Spinal cord (tissue), 10 donors: Measurements from ENCODE around the gene PHF12. TPM values are rescaled to one million over a fixed set of nuclear protein-coding genes. Genes with fewer than 3 reads are reported as not detected.

Source experiments
- DNase-seq, 6 donors: peaks; one replicate each; pipeline versions ENCODE4 v3.0.0 to v3.0.0-alpha.2; 2013 to 2015; ENCODE audit warnings: low spot score in 6 of 6, low read depth in 4 of 6
- H3K27ac ChIP-seq: one replicate; pipeline ENCODE4 v1.5.1; 2013; ENCODE audit warnings: low read depth, low read length, control low read depth
- H3K27me3 ChIP-seq: one replicate; pipeline ENCODE4 v1.6.1; 2013; ENCODE audit warnings: low read length; ENCODE audit not compliant: control insufficient read depth, insufficient read depth
- H3K36me3 ChIP-seq: one replicate; pipeline ENCODE4 v1.6.1; 2013; ENCODE audit warnings: low read length; ENCODE audit not compliant: control insufficient read depth, insufficient read depth
- H3K4me1 ChIP-seq: one replicate; pipeline ENCODE4 v1.6.1; 2013; ENCODE audit warnings: low read length; ENCODE audit not compliant: control insufficient read depth, insufficient read depth
- H3K4me3 ChIP-seq: one replicate; pipeline ENCODE4 v1.5.1; 2013; ENCODE audit warnings: low read depth, low read length, control low read depth
- H3K9me3 ChIP-seq: one replicate; pipeline ENCODE4 v1.6.1; 2013; ENCODE audit warnings: low read length; ENCODE audit not compliant: control insufficient read depth, insufficient read depth
- WGBS: methylation state at CpG from one replicate; pipeline ENCODE4 v1.1.5; 2013; ENCODE audit warnings: missing lambda C conversion rate; ENCODE audit not compliant: insufficient coverage; 5-methylcytosine and 5-hydroxymethylcytosine counted together
- polyA plus RNA-seq, 2 donors: library from polyadenylated mRNA; unstranded; fragments of 120-200 nt; gene quantifications; one replicate each; pipeline ENCODE4 v1.2.1, GENCODE V29; 2013; ENCODE audit not compliant: insufficient read length in 2 of 2
- total RNA-seq, 2 donors: library from RNA; depleted of rRNA in 1 of 2; stranded (reverse); fragments of 120-200 nt in 1 of 2; fragments of >200 nt in 1 of 2; gene quantifications; one replicate each; pipeline versions ENCODE4 v1.2.3 to v1.2.4, GENCODE V29; 2013 to 2014
- donor health status: healthy.

PHF12 gene
- total and polyA plus RNA-seq, 4 donors: 21.3 to 56.0 (median 38.0) TPM

DNA sequence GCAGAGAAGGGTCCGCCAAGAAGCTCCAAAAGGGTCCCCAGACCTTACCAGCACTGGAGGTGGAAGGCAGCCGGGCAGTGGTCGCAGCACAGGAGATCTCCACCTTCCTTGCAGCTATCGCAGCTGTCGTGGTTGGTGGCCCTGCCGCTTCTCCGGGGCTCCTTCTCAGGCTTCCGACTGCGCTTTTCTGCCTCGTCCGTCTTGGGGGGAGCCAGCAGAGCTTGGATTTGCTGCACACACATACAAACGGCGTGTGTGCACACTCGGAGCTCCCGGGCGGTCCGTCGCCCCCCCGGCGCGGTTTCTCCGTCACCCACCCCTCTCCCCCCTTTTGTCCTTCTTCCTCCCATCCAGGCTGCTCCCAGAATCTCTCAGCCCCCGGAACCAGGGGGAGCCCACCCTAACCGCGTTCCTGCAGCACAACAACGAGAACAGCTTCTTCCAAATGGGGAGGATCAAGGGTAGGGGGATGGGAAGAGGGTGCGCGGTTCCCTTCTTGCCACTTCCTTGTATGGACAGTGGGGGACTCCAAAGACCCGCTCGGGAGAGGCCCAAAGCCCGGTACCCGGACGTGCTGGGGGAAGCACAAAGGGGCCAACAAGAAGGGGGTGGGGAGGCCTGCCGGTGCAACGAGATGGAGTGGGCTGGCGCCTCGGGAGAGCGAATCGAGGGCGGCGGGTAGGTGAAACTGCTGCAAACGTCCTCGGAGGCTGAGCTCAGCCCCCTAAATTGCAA, 1.1 kb downstream of the PHF12 start:
- peaks cover 15% of the 10 kb centered on the region for H3K36me3 ChIP-seq
- no peaks in the 10 kb centered on the region for H3K27me3 ChIP-seq
- H3K9me3 ChIP-seq: no peaks in the 10 kb centered on the region
- peak overlapping the region; percentile 97 for H3K27ac ChIP-seq
- peak in 2 of 6 donors; percentile 81 to 85 for DNase-seq
- peak overlapping the region; percentile 91 for H3K4me3 ChIP-seq
- WGBS: under 1% methylated on average over 37 of the region's 43 CpGs
- H3K4me1 ChIP-seq: peaks cover 51% of the 10 kb centered on the region

DNA sequence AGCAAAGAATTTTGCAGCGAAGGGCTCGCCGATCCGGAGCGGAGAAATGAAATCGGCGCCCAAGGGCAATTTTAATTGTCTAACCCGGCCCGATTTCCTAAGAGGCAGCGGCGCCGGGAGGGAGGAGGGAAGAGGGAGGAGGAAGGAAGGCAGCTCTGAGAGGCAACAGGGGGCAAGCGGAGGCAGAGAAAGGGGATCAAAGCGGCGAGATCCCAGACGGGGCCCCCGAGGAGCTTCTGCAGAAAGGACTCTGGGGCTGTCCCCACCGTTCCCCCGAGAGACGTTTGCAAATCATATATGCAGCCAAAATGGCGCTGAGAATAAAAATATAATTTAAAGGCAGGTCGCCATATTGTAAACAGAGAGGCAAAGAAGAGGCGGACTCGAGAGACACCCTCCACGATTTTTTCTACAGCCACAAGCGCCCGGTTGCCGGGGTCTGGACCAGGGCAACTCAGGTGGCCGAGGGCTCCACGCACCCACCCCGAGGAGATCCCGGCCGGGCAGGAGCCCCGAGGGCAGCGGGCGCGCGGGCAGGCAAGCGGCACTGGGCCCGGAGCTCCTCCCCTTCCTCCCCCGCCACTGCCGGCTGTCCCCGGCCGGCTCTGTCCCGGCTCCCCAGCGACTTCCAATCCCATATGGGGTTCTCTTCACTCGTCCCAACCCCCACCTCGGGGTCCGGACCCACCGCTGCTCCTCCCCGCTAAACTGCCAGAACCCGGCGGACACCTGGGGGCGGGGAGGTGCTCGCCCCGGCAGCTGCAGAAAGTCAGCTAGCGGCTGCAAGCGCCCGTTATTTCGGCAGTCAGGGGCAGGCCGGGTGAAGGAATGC, 1.9 kb downstream of the PHF12 start:
- no peaks in the 10 kb centered on the region for H3K27me3 ChIP-seq
- H3K9me3 ChIP-seq: no peaks in the 10 kb centered on the region
- 0% methylated on average over 61 of the region's 61 CpGs for WGBS
- peaks cover 12% of the 10 kb centered on the region for H3K36me3 ChIP-seq
- DNase-seq: peak in 2 of 6 donors; percentile 86 to 87
- peak overlapping the region; percentile 91 for H3K4me3 ChIP-seq
- H3K27ac ChIP-seq: peak overlapping the region; percentile 97
- H3K4me1 ChIP-seq: peaks cover 56% of the 10 kb centered on the region

DNA sequence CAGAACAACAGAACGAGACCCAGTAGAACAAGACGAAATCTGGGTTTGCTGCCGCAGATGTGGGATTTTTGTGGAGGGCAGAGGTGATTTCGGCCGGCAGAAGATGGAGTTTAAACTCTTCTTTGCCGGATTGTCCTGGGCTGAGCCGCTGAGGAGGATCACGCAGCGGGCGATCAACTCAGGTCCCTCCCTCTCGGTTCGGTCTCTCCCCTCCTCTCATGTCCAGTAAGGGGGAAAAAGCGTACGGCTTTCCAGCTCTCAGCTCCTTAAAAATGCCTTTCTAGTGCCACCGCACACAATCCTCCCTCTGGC, 2.5 kb downstream of the PHF12 start:
- no peak for DNase-seq
- H3K4me3 ChIP-seq: peak overlapping the region; percentile 91
- H3K27me3 ChIP-seq: no peaks in the 10 kb centered on the region
- H3K36me3 ChIP-seq: peaks cover 10% of the 10 kb centered on the region
- H3K9me3 ChIP-seq: no peaks in the 10 kb centered on the region
- 0% methylated on average over 10 of the region's 15 CpGs for WGBS
- peaks cover 54% of the 10 kb centered on the region for H3K4me1 ChIP-seq
- peak overlapping the region; percentile 97 for H3K27ac ChIP-seq

DNA sequence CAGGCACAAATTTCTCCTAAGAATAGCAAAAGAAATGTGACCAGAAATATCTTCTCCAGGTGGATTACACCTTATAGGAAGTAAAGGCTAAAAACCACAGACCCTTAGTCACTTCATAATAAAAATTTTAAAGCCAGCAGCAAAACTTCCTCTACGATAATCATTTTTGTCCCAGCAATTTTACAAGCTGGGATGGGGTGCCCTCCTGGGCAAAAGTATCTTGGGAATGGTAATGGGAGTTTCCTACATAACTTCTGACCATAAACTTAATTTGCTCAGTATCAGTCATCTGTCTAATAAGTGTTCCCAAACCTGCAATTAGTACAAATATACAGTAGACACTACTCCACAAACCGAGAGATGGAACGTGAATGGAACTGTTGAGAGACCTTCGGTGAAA, 3.0 kb downstream of the PHF12 start:
- Histone ChIP-seq H3K36me3 (peaks cover 11% of the 10 kb centered on the region), H3K27me3 (no peaks in the 10 kb centered on the region), H3K27ac (peak overlapping the region; percentile 97), H3K9me3 (no peaks in the 10 kb centered on the region), H3K4me3 (peak overlapping the region; percentile 91), H3K4me1 (peaks cover 49% of the 10 kb centered on the region)
- no CpG with 5 or more reads among the region's 4 CpGs for WGBS
- no peak for DNase-seq

DNA sequence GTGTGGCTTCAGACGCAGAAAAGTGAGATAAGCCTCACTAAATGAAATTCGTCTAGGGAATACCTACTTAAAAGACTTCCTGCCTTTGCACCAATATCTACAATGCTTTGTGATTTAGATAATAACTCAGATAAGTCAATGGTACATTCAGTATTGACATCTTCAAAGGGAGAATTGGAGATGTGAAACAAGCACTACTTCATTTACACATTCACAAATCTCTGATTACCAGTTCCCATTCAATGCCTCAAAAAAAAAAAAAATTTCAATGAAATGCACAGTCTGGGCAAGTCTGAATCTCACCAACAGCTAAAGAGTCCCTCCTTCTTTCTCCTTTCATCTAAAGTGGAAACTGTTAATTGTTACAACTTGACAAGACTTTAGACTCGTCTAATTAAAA, 3.7 kb downstream of the PHF12 start:
- Histone ChIP-seq H3K9me3 (no peaks in the 10 kb centered on the region), H3K27ac (no peak overlapping the region), H3K4me3 (no peak overlapping the region), H3K36me3 (peaks cover 13% of the 10 kb centered on the region), H3K4me1 (peaks cover 44% of the 10 kb centered on the region), H3K27me3 (no peaks in the 10 kb centered on the region)
- WGBS: no CpG with 5 or more reads among the region's 3 CpGs
- DNase-seq: no peak

DNA sequence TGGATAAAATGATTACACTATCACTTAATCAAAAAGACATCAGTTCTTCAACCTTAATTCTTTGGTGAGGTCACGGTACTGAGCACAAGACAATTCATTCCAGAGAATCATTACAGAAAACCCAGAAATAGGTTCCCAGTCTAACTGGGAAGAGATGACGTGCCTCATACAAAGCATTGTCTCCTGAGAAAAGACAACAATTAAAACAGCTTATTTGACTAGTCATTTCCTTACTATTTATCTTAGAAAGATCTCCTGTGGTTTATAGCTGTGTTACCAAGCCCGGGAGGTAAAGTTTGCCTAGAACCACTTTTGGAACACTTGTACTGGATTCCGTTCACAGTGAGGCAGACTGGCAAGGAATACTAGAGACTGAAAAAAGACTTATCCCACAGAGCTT, 5.1 kb downstream of the PHF12 start:
- Histone ChIP-seq H3K4me3 (no peak overlapping the region), H3K9me3 (no peaks in the 10 kb centered on the region), H3K27me3 (no peaks in the 10 kb centered on the region), H3K27ac (peak overlapping the region; percentile 22), H3K36me3 (peaks cover 13% of the 10 kb centered on the region), H3K4me1 (peaks cover 40% of the 10 kb centered on the region)
- DNase-seq: peak in 1 of 6 donors; percentile 35
- WGBS: 20% methylated on average over 3 of the region's 4 CpGs

DNA sequence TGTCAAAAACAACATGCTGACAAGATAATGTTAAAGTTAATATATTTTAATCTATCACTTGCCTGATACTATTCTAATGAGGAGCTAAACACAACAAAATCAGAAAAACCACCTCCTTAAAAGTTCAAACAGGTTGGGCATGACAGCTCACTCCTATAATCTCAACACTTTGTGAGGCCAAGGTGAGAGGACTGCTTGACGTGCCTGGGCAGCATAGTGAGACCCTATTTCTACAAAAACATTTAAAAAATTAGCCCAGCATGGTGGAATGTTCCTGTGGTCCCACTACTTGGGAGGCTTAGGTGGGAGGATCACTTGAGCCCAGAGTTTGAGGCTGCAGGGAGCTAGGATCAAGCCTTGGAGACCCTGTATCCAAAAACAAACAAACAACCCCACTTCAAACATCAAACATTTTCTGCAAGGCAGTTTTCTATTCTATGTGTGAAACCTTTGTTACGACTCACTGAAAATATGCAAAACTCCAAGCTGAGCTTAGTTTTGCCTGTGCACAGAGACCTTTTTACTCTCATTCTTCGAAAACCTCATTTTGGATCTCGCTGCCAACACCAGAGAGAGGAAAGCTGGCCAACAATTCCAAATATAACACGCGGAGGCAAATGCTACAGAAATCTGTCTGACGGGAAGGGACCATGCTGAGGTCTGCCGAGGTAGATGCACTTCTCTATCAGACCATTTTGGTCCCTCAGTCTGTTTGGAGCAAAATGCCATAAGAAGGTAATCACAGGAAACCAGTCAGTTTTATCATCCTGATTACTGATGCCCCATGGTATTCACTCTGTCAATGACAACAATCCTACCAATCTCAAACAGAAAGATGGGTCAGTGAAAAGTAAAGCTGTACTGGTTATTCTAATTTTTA, 6.2 kb downstream of the PHF12 start:
- H3K36me3 ChIP-seq: peaks cover 13% of the 10 kb centered on the region
- H3K27me3 ChIP-seq: no peaks in the 10 kb centered on the region
- no peaks in the 10 kb centered on the region for H3K9me3 ChIP-seq
- H3K4me1 ChIP-seq: peaks cover 34% of the 10 kb centered on the region
- WGBS: 27% methylated on average over 5 of the region's 8 CpGs
- DNase-seq: peak in 1 of 6 donors; percentile 67
- no peak overlapping the region for H3K4me3 ChIP-seq
- H3K27ac ChIP-seq: peak overlapping the region; percentile 45

DNA sequence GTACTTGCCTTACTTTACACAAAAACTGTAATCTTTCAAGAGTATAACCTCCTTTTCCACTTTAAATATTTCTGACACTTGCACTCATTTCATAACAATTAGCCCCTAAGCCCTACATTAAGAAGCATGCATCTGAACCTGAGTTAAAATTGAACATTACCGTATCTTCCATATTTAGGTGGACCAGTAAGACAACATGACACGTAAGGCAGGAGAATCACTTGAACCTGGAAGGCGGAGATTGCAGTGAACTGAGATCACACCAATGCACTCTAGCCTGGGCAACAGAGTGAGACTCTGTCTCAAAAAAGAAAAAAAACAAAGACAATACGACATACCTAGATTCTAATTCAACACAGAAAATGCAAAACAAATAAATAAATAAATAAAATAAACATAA, 7.0 kb downstream of the PHF12 start:
- Histone ChIP-seq H3K4me3 (no peak overlapping the region), H3K4me1 (peaks cover 33% of the 10 kb centered on the region), H3K36me3 (peaks cover 8% of the 10 kb centered on the region), H3K27me3 (no peaks in the 10 kb centered on the region), H3K9me3 (no peaks in the 10 kb centered on the region), H3K27ac (no peak overlapping the region)
- DNase-seq: no peak
- WGBS: 100% methylated on average over 3 of the region's 4 CpGs

DNA sequence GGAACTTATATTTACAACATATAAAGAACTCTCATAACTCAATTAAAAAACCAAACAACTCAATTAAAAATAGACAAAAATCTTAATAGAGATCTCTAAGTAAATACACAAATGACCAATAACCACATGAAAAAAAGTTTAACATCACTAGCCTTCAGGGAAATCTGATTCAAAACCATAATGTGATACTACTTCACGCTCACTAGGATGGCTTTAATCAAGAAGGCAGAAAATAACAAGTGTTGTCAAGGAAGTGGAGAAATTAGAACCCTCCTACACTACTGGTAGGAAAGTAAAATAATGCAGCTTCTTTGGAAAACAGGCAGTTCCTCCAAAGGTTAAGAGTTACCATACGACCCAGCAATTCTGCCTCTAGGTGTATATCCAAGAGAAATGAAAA, 8.4 kb downstream of the PHF12 start:
- WGBS: 88% methylated on average over 1 of the region's 2 CpGs
- no peak for DNase-seq
- no peaks in the 10 kb centered on the region for H3K9me3 ChIP-seq
- H3K4me3 ChIP-seq: no peak overlapping the region
- H3K36me3 ChIP-seq: peaks cover 4% of the 10 kb centered on the region
- H3K4me1 ChIP-seq: peaks cover 35% of the 10 kb centered on the region
- no peaks in the 10 kb centered on the region for H3K27me3 ChIP-seq
- no peak overlapping the region for H3K27ac ChIP-seq
